Neutrophil (primary cell): ENCODE data around the gene FOSL2.

ENCODE experiments used
- H3K27ac ChIP-seq: fragments of 200-600 bp; sonication (generic); 2 replicates; pipeline ENCODE4 v1.5.1; 2016; ENCODE audit warnings: mild to moderate bottlenecking, moderate library complexity
- H3K27me3 ChIP-seq: fragments of 200-600 bp; sonication (generic); 2 replicates; pipeline ENCODE4 v1.6.0; 2016; ENCODE audit warnings: mild to moderate bottlenecking
- H3K36me3 ChIP-seq: fragments of 200-600 bp; sonication (generic); 2 replicates; pipeline ENCODE4 v1.5.1; 2017
- H3K4me1 ChIP-seq, 2 experiments: fragments of 200-600 bp in 1 of 2; sonication (generic) in 1 of 2; 1 replicate in 1 of 2; 2 replicates in 1 of 2; pipeline versions ENCODE4 v1.5.1 to v1.6.1; 2013 to 2016; ENCODE audit warnings: low read depth in 1 of 2, low read length in 1 of 2, mild to moderate bottlenecking in 1 of 2, moderate library complexity in 1 of 2; ENCODE audit not compliant: control insufficient read depth in 1 of 2, insufficient read depth in 1 of 2
- H3K4me3 ChIP-seq, 2 experiments: fragments of 200-600 bp in 1 of 2; sonication (generic) in 1 of 2; 1 replicate in 1 of 2; 2 replicates in 1 of 2; pipeline ENCODE4 v1.5.1; 2013 to 2016; ENCODE audit warnings: low read depth in 1 of 2, low read length in 1 of 2, mild to moderate bottlenecking in 1 of 2, moderate library complexity in 1 of 2
- H3K9me3 ChIP-seq: fragments of 200-600 bp; sonication (generic); 2 replicates; pipeline ENCODE4 v1.5.1; 2016
- TF ChIP-seq, protein P1 (sequence below): fragments of 200-600 bp; sonication (generic); IDR thresholded peaks from 2 replicates; pipeline ENCODE4 v1.5.1; 2016; ENCODE audit warnings: antibody characterized with exemption

FOSL2 gene

GRCh38 chr2:28419443-28420270, 27.0 kb downstream of the FOSL2 start:
- Histone ChIP-seq H3K36me3 (peaks cover 60% of the 10 kb centered on the region), H3K27me3 (no peaks in the 10 kb centered on the region), H3K4me3 (no peak overlapping the region), H3K27ac (peak overlapping the region; percentile 29), H3K4me1 (peaks cover 18 to 19% of the 10 kb centered on the region in 2 experiments), H3K9me3 (no peaks in the 10 kb centered on the region)
- TF ChIP-seq, protein P1, sequence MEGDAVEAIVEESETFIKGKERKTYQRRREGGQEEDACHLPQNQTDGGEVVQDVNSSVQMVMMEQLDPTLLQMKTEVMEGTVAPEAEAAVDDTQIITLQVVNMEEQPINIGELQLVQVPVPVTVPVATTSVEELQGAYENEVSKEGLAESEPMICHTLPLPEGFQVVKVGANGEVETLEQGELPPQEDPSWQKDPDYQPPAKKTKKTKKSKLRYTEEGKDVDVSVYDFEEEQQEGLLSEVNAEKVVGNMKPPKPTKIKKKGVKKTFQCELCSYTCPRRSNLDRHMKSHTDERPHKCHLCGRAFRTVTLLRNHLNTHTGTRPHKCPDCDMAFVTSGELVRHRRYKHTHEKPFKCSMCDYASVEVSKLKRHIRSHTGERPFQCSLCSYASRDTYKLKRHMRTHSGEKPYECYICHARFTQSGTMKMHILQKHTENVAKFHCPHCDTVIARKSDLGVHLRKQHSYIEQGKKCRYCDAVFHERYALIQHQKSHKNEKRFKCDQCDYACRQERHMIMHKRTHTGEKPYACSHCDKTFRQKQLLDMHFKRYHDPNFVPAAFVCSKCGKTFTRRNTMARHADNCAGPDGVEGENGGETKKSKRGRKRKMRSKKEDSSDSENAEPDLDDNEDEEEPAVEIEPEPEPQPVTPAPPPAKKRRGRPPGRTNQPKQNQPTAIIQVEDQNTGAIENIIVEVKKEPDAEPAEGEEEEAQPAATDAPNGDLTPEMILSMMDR = no peak

GRCh38 chr2:28420722-28421121, 28.1 kb downstream of the FOSL2 start:
- Histone ChIP-seq H3K36me3 (peaks cover 50% of the 10 kb centered on the region), H3K27ac (peak overlapping the region; percentile 24), H3K27me3 (no peaks in the 10 kb centered on the region), H3K4me1 (peaks cover 29% of the 10 kb centered on the region in 2 experiments), H3K9me3 (no peaks in the 10 kb centered on the region), H3K4me3 (no peak overlapping the region)
- TF ChIP-seq, protein P1 = no peak

DNA sequence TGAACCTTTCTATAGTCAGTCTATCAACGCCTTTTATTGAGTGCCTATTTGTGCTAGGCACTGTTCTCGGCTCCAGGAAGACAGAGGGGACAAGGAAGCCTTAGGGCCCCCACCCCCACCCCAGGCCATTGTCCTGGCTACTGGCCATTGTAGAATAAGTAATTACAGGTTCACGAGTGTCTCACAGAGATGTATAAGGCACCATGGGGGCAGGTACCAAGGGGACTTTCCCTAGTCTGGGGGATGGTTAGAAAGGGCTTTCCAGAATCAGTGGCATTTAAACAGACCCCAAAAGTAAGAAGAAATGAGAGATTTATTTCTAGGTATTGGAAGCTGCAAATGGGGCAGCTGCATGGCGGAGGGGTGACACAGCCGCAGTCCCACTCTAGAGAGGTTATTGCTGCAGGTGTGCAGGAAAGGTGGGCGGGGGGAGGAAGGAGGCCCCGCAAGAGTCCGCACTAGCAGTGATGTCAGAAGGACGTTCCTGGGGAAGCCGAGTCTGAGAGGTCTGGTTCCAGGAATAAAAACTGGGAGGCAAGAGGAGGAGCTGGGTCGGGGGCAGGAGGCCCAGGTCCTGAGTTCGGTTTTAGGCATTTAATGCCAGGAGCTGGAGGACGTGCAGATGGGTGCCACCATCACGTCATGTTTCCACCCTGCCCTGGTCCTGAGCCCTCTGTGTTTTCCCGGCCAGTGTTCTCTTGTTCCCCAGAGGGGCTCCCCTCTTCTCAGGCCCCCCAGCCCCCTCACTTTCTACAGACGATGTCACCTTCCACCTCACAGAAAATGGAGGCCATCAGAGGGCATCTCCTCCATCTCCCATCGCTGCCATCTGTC, 30.5 kb downstream of the FOSL2 start:
- Histone ChIP-seq H3K9me3 (no peaks in the 10 kb centered on the region), H3K27me3 (no peaks in the 10 kb centered on the region), H3K4me3 (peak overlapping the region; percentile 13 to 28), H3K27ac (peak overlapping the region; percentile 91), H3K36me3 (peaks cover 29% of the 10 kb centered on the region), H3K4me1 (peaks cover 35% of the 10 kb centered on the region in 2 experiments)
- TF ChIP-seq, protein P1 = no peak

DNA sequence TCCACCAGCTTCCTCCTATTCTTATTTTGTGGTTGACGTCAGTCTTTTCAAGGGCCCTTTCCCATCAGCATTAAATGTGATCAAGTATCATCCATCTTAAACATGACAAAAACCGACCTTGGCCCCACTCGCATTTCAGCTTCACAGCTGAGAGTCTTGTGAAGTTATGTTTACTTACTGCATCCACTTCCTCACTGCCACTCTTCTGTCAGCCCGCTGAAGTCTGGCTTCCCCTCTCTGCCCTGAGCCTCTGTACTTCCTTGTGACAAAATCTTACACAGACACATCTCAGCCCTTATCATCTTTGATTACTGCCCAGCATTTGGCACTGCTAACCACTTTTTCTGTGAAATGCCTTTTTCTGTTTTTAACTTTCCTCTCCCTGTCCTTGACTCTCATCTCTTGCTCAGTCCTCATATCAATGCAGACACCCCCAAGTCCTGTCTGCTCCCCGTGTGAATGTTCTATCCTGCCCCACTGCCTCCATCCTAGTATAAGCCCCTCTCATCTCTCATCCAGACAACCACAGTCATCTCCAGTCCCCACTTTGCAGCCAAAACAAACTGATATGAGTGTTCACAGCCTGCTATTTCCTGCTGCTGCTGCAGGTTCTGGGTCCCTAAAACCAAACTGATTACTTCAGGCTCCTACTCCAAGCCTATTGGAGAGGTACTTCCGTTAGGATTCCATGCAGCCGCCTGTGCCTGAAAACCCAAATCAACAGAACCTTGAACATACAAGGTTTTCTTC, 31.4 kb downstream of the FOSL2 start:
- Histone ChIP-seq H3K4me3 (peak overlapping the region; percentile 13 to 28), H3K4me1 (peaks cover 36 to 40% of the 10 kb centered on the region in 2 experiments), H3K27ac (peak overlapping the region; percentile 91), H3K27me3 (no peaks in the 10 kb centered on the region), H3K36me3 (peaks cover 22% of the 10 kb centered on the region), H3K9me3 (no peaks in the 10 kb centered on the region)
- TF ChIP-seq, protein P1 = no peak

- Histone ChIP-seq H3K27me3 (no peaks in the 10 kb centered on the region), H3K36me3 (peaks cover 13% of the 10 kb centered on the region), H3K27ac (peak overlapping the region; percentile 91), H3K4me3 (no peak overlapping the region), H3K4me1 (peaks cover 40 to 44% of the 10 kb centered on the region in 2 experiments), H3K9me3 (no peaks in the 10 kb centered on the region)
- TF ChIP-seq, protein P1 = no peak
These were observed 32.3 kb downstream of the FOSL2 start for GRCh38 chr2:28424799-28425463.
